ENCODE data around the gene MAP1LC3A. TPM values are rescaled to one million over a fixed set of nuclear protein-coding genes. Genes with fewer than 3 reads are reported as not detected.

MAP1LC3A gene
- total and polyA plus RNA-seq, 2 donors (not counting 1 experiment from before 2014, with no cell fraction given): 3.5 to 10.5 TPM

GRCh38 chr20:34547844-34548613 is 10.5 kb upstream of the MAP1LC3A start:
- WGBS (ENCODE audit: insufficient coverage): 98% methylated on average over 17 of the region's 22 CpGs
- ChIA-PET CTCF (interaction anchor here (1.8 kb wide), 1 partner anchor 8 kb away, joined by 5 read pairs; no protein-coding TSS in a partner anchor), POLR2A (no interaction called here)
- Histone ChIP-seq H3K9ac (ENCODE audit: low read length) (no peak overlapping the region), H3K4me1 (ENCODE audit: control insufficient read depth in 2 of 2, insufficient read depth in 2 of 2, low read length in 2 of 2) (peaks cover 0 to 7% of the 10 kb centered on the region in 2 donors), H3K79me2 (ENCODE audit: control insufficient read depth, insufficient read depth, low read length) (no peaks in the 10 kb centered on the region), H3K27me3 (replicated peaks in 1 of 4; ENCODE audit: control extremely low read depth in 1 of 4, control insufficient read depth in 3 of 4, insufficient read depth in 4 of 4, low read length in 3 of 4) (peaks cover 0 to 4% (median 0%) of the 10 kb centered on the region in 4 experiments), H3K9me3 (ENCODE audit: control extremely low read depth in 1 of 3, control insufficient read depth in 2 of 3, insufficient read depth in 1 of 3, low read length in 2 of 3) (no peaks in the 10 kb centered on the region), H2AFZ (ENCODE audit: insufficient read depth, low read depth, low read length, poor library complexity, severe bottlenecking) (no peak overlapping the region), H3K27ac (ENCODE audit: low read length in 2 of 2) (no peak overlapping the region), H3K4me2 (replicated peaks; ENCODE audit: low read depth, low read length, poor library complexity, severe bottlenecking) (no peak overlapping the region), H3K4me3 (ENCODE audit: control extremely low read depth in 1 of 5, extremely low read depth in 1 of 5, insufficient read depth in 1 of 5, low read depth in 2 of 5, low read length in 4 of 5) (no peak overlapping the region), H3K36me3 (replicated peaks in 1 of 2; ENCODE audit: control extremely low read depth in 1 of 2, control insufficient read depth in 1 of 2, extremely low read depth in 1 of 2, insufficient read depth in 2 of 2, low read length in 1 of 2) (no peaks in the 10 kb centered on the region), H4K20me1 (ENCODE audit: control insufficient read depth, insufficient read depth, low read length, poor library complexity, severe bottlenecking) (no peaks in the 10 kb centered on the region)
- ATAC-seq (ENCODE audit: low read depth) (no peak), DNase-seq (no peak)
- intact Hi-C loops (cut with micrococcal nuclease): no loop called here
- H3K27ac Mint-ChIP-seq: no peak overlapping the region
- no peak overlapping the region for H3K4me3 Mint-ChIP-seq
- H3K4me1 Mint-ChIP-seq: peaks cover 11% of the 10 kb centered on the region
- TF ChIP-seq CTCF (IDR thresholded peaks at IDR 0.05): no peak
- no peak for TF ChIP-seq EZH2 (IDR thresholded peaks at IDR 0.05; ENCODE audit: borderline replicate concordance, insufficient read depth, low read depth, low read length, poor library complexity, severe bottlenecking)
- H3K27me3 Mint-ChIP-seq: peaks cover 3% of the 10 kb centered on the region
- H3K9me3 Mint-ChIP-seq (ENCODE audit: insufficient read depth): no peaks in the 10 kb centered on the region

GRCh38 chr20:34549291-34549928 is 9.1 kb upstream of the MAP1LC3A start:
- H3K36me3 ChIP-seq (replicated peaks in 1 of 2; ENCODE audit: control extremely low read depth in 1 of 2, control insufficient read depth in 1 of 2, extremely low read depth in 1 of 2, insufficient read depth in 2 of 2, low read length in 1 of 2): no peaks in the 10 kb centered on the region
- H3K27me3 Mint-ChIP-seq: peaks cover 3% of the 10 kb centered on the region
- no peak overlapping the region for H3K9ac ChIP-seq (ENCODE audit: low read length)
- intact Hi-C loops (cut with micrococcal nuclease): no loop called here
- ChIA-PET POLR2A (no interaction called here), CTCF (interaction anchor here (1.8 kb wide), 1 partner anchor 10 kb away, joined by 5 read pairs; no protein-coding TSS in a partner anchor)
- H3K9me3 ChIP-seq (ENCODE audit: control extremely low read depth in 1 of 3, control insufficient read depth in 2 of 3, insufficient read depth in 1 of 3, low read length in 2 of 3): no peaks in the 10 kb centered on the region
- DNase-seq (peak; percentile 38), ATAC-seq (ENCODE audit: low read depth) (no peak)
- H4K20me1 ChIP-seq (ENCODE audit: control insufficient read depth, insufficient read depth, low read length, poor library complexity, severe bottlenecking): no peaks in the 10 kb centered on the region
- H3K9me3 Mint-ChIP-seq (ENCODE audit: insufficient read depth): no peaks in the 10 kb centered on the region
- H3K4me3 ChIP-seq (ENCODE audit: control extremely low read depth in 1 of 5, extremely low read depth in 1 of 5, insufficient read depth in 1 of 5, low read depth in 2 of 5, low read length in 4 of 5): no peak overlapping the region
- no peak overlapping the region for H2AFZ ChIP-seq (ENCODE audit: insufficient read depth, low read depth, low read length, poor library complexity, severe bottlenecking)
- peaks cover 0 to 4% (median 0%) of the 10 kb centered on the region in 4 experiments for H3K27me3 ChIP-seq (replicated peaks in 1 of 4; ENCODE audit: control extremely low read depth in 1 of 4, control insufficient read depth in 3 of 4, insufficient read depth in 4 of 4, low read length in 3 of 4)
- no peak overlapping the region for H3K27ac ChIP-seq (ENCODE audit: low read length in 2 of 2)
- H3K4me1 Mint-ChIP-seq: peaks cover 8% of the 10 kb centered on the region
- WGBS (ENCODE audit: insufficient coverage): 63% methylated on average over 19 of the region's 20 CpGs
- H3K4me3 Mint-ChIP-seq: no peak overlapping the region
- H3K79me2 ChIP-seq (ENCODE audit: control insufficient read depth, insufficient read depth, low read length): no peaks in the 10 kb centered on the region
- H3K27ac Mint-ChIP-seq: no peak overlapping the region
- H3K4me1 ChIP-seq (ENCODE audit: control insufficient read depth in 2 of 2, insufficient read depth in 2 of 2, low read length in 2 of 2): peaks cover 0 to 3% of the 10 kb centered on the region in 2 donors
- TF ChIP-seq EZH2 (IDR thresholded peaks at IDR 0.05; ENCODE audit: borderline replicate concordance, insufficient read depth, low read depth, low read length, poor library complexity, severe bottlenecking) (no peak), CTCF (IDR thresholded peaks at IDR 0.05) (no peak)
- no peak overlapping the region for H3K4me2 ChIP-seq (replicated peaks; ENCODE audit: low read depth, low read length, poor library complexity, severe bottlenecking)

Data from B cell (primary cell).